HG03521 (cell line): ENCODE data around the gene LZTR1.

Experiments
- ATAC-seq: cut with Tn5 transposase; IDR thresholded peaks from one replicate; pipeline ENCODE4 v1.9.1; 2021; ENCODE audit warnings: mild to moderate bottlenecking, moderate library complexity; ENCODE audit not compliant: unreplicated experiment

LZTR1 gene

DNA sequence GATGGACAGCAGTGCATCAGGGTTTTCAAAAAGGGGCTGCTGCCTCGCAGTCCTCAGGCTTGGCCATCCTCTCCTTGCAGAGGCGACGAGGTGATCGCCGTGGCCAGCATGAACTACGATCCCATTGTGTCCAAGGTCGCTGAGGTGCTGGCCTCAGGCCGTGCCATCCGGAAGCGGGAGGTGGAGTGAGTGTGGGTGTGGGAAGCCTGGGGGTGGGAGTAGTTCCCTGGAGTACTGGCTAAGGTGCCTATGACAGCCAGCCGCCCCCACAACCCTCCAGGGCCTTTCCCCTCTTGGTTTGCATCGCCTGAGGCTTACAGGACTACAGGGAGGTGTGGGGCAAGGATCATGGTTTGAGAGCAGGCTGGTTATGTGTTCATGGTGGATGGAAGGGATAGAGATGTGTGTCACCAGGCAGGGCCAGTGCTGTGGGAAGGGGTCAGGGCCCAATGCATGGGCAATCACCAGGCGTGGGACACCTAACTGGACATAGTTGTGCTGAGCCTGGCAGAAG lies 2.1 kb upstream of the LZTR1 start:
- ATAC-seq, result no peak

- no peak for ATAC-seq
Measured at GRCh38 chr22:20980523-20980922, 1.6 kb upstream of the LZTR1 start.

DNA sequence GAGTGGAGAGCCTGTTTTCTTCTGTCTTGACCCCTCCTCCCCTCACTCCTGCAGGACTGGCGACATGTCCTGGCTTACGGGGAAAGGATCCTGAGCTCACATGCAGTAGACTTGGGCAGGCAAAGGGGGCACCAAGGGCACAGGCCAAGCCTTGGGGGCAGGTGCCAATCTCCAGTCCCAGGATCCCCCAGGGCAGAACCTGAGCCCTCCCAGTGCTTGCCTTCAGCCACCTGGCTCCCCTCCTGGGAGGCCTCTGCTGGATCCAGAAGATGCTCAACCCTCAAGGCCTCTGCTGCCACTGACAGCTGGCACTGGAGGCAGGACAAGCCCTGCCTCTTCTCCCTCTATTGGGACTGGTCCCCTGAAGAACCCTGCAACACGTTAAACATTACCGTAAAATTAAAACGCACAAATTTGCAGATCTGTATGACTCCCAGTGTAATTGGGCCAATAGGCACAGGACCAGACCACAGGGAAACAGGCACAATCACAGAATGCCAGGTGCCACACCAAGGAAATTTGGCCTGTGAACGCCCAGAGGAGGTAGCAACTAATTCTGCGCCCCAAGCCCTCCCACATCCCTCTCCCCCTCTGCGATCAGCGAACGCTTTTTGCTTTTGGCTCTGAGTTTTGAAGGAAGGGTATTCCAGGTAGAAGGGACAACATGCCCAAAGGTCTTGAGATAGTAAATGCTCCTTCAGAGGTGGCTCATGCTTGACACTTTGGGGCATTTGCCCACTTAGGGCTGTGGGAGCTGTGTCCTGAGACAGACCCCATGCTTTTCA lies 967 bp upstream of the LZTR1 start:
- ATAC-seq, result no peak

DNA sequence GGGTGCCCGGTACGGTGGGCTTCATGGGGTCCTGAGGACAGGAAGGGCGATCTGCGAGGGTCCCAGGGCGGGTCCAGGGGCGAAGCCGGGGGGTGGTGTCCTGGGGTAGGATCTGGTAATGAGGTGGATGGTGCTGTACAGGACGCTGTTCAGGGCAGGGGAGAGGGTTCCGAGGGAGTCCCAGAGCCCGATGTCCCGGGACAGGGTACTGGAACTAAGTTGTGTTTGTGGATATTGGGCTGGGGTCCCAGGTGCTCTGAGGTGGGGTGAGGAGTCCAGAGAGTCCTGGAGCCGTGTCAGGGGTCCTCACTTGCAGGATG lies 426 bp downstream of the LZTR1 start:
- peak; percentile 4 for ATAC-seq

DNA sequence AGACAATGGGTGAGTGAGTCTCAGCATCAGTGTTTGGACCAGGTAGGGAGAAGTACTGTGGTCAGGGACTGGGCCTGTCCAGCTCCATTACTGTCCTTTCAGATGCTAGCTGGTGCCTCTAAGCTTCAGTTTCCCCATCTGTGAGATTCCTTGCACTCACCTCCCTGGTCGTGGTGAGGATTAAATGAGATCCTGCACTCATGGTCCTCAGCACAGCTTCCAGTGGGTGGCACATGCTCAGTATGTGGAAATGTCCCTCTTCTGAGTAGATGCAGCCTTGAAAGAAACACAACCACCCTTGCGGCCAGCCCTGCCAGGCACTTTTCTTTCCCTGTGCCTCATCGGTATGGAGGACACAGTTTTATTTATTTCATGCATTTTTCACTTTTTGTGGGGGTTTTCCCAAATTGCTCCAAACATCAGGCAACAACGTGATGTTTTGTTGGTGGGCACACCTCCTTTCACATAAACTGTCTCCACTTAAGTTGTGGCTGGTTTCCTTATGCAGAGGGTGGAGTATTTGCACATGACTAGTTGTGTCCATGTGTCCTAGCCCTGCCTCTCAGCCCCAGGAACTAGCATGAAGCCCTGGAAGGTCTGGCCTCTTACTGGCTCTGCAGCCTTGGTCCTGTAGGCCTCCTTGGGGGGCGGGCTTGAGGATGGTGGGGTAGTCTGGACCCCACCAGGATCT lies 1.1 kb downstream of the LZTR1 start:
- no peak for ATAC-seq

DNA sequence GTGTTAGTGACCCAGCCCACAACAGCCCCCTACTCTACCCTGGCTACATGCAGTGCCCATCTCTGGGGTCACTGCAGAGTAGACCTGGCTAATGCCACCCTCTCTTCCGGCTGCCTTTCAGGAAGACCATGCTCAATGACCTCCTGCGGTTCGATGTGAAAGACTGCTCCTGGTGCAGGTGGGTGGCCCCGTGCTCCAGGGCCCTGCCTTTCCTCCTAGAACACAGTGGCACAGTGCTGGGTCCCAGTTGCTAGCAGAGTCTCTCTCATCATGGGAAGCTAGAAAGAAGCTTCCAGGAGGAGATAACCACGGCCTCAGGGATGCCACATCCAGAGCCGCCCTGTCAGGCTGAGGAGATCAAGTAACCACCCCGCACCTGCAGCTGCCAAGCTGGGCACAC lies 3.6 kb downstream of the LZTR1 start:
- ATAC-seq, result no peak

DNA sequence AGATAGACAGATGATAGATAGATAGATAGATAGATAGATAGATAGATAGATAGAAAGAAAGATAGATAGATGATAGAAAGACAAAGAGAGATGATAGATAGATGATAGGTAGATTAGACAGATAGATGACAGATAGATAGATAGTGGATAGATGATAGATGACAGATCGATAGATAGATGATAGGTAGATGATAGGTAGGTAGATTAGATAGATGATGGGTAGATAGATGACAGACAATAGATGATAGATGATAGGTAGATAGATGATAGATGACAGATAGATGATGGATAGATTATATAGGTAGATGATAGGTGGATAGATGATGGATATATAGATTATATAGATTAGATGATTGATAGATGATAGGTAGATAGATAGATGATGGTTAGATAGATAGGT lies 4.3 kb downstream of the LZTR1 start:
- ATAC-seq, result no peak

- ATAC-seq, result no peak
Measured at GRCh38 chr22:20987375-20987774, 5.3 kb downstream of the LZTR1 start.

DNA sequence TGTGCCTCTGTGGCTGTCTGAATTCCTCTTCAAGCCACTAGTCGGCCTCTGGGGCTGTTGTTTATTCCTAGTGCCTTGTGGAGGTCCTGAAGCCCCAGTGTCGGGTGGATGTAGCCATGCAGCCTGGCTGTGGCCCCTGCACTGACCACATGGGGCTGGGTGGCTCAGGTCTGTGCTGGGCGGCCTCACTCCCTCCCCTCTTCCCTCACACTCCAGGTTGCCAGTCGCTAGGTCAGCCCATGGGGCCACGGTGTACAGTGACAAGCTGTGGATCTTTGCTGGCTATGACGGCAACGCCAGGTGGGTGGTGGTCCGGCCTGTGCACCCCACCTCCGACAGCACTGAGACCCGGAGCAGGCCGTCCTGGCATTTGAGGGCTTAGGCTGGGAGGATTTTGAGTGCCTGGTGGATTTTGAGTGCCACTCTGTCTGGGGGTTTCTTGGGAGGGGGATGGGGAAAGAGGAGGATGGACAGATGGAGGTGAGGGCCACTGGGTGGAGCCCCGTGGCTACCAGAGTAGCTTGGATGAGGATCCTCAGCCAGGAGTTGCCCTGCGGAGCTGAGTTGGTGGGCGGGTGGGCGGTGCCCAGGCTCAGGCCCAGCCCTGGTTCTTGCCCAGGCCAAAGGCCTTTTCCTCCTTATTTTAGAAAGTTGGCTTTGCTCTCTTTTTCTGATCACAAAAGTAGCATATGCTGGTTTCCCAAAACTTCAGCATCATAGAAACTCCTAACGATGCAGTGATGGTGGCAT lies 6.7 kb downstream of the LZTR1 start:
- no peak for ATAC-seq

GRCh38 chr22:20989323-20990138 lies 7.4 kb downstream of the LZTR1 start:
- ATAC-seq, result no peak

DNA sequence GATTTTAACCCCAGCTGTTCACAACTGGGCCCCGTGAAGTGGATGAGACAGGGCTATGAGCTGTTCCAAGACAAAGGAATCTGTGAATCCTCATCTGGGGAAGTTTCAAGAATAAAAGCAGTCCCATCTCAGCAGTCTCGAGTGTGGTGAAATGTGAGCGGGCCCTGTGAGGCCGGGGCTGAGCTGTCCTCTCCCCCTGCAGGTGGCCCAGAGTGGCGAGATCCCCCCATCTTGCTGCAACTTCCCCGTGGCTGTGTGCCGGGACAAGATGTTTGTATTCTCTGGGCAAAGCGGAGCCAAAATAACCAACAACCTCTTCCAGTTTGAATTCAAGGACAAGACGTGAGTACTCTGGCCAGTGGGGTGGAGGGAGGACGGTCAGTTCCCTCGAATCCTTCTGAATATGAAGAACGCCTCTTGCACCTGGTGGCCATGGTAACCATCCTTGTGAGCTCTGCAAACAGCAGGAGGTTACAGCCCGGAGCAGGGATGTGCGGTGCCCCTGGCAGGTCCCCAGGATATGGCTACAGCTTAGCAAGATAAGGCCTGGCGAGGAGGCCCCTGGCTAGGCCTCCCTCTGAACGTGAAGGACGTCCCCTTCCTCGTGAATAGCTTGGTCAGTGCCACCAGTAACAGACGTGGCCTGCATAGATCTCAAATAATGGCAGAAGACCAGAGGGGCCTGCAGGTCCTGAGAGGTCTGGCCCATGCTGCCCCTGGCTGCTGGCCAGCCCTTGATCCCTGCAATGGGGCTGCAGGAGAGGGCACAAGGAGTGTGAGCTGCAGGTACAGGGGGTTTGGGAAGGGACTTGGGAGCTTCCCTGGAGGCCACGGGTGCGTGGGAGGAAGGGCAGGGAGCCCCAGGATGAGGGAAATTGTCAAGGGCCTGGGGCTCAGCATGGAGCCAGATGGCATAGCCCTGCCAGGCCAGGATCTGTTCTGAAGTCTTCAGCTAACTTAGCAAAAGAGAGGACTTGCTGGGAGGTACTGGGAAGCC lies 8.4 kb downstream of the LZTR1 start:
- no peak for ATAC-seq

DNA sequence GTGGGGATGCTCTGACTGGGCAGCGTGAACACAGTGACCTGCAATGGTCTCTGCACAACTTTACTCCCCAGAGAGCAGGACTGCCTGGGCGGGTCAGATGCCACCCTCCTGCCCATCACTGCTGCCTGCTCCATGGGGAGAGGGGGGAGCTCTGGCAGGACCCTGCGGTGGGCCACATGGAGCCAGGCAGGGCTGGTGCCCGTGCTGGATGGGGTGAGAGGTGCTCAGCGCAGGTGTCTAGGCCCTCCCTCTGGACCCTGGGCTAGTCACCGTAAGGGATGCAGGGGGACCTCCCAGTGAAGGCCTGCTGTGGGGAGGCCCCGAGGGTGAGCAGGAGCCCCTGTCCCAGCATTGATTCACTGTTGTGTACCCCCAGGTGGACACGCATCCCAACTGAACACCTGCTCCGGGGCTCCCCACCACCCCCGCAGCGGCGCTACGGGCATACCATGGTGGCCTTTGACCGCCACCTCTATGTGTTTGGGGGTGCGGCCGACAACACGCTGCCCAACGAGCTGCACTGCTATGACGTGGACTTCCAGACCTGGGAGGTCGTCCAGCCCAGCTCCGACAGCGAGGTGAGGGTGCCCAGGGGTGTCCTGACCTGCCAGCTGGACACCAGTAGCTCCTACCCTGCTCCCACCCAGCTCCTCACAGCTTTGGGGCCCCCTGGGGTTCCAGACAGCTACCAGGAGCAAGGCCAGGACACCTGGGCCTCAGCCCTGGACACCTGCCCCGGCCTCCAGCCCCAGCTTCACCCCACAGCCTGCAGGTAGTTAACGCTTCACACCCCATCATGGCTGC lies 9.4 kb downstream of the LZTR1 start:
- ATAC-seq, result no peak

DNA sequence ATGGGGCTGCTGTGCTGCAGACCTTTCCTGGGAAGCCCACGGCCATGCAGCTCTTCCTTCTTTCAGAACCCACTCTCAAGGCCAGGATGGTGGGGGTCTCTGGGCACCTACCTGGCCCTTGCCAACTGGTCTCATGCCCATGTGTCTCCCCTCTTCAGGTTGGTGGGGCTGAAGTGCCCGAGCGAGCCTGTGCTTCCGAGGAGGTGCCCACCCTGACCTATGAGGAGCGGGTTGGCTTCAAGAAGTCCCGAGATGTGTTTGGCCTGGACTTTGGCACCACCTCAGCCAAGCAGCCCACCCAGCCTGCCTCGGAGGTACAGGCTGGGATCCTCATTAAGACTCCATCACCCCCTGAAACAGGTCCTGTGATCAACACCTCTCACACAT lies 10.0 kb downstream of the LZTR1 start:
- no peak for ATAC-seq

DNA sequence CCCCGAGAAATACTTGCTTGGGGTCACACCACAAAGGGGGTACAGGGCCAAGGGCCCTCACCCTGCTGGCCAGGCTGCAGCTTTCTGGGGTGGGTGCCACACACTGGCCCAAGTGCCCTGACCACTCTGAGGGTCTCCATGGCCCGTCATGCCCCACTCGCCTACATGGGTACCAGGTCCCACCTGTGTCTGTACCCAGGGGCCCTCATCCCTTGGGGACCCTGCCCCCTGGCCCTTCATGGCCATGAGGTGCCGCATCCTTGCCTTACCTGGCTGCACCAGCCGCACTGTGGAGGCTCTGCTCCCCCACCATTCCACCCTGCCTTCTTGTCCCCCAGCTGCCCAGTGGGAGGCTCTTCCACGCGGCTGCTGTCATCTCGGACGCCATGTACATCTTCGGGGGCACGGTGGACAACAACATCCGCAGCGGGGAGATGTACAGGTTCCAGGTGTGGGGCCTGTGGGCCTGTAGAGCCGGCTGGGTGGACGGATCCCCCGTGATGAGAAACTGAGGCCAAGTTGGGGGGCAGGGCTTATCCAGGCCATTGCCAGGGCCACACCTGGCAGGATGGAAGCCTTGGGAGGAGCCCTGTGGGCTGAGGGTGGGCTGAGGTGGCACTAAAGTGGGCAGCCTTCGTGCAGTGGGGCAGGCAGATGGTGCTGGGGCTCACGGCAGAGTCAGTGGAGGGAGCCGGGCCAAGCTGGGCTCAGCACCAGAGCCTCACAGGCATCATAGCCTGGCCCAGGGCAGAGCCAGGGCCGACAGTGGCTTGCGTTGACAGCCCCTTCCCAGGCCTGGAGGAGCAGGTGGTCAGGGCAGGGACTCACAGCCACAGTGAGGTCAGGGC lies 10.6 kb downstream of the LZTR1 start:
- ATAC-seq, result no peak

- no peak for ATAC-seq
Measured at GRCh38 chr22:20993304-20994127, 11.4 kb downstream of the LZTR1 start.

DNA sequence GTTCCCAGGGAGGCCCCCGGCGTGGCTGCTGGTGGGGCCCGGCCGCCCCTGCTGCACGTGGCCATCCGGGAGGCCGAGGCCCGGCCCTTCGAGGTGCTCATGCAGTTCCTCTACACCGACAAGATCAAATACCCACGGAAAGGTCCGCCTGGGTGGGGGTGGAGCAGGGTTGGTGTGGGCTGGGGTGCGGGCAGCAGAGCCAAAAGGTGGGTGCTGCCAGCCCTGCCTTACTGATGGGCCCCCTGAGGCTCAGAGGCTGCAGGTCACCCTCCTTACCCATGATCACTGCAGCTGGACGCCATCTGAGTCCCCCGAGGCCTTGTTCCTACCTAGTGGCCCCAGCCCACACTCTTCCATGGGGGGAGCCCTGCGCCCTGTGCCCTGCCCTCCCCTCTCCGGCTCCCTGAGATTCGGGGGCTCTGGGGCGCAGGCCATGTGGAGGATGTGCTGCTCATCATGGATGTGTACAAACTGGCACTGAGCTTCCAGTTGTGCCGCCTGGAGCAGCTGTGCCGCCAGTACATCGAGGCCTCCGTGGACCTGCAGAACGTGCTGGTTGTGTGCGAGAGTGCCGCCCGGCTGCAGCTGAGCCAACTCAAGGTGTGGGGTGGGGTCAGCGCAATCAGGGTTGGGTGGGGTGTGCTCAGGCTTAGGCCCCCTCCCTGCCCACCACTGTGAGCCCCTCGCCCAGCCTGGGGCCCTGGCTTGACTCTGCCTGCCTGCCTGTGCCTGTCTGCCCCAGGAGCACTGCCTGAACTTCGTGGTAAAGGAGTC lies 12.2 kb downstream of the LZTR1 start:
- ATAC-seq, result no peak

DNA sequence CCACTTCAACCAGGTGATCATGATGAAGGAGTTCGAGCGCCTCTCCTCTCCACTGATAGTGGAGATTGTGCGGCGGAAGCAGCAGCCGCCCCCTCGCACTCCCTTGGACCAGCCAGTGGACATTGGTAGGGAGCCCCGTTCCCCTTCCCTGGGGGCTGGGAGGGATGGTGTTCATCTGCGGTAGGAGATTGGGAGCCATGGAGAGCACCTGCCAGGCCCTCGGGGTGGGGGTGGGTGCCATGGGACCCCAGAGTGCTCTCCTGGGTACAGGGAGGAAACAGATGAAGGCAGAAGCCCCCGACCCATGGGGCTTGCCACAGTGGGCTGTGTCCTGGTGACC lies 12.8 kb downstream of the LZTR1 start:
- ATAC-seq, result no peak
